IPS DF 4.7 (cell line): ENCODE results near the gene HCN4.

Experiments
- DNase-seq: peaks from one replicate; pipeline ENCODE4 v3.0.0-alpha.2; 2013; ENCODE audit warnings: low spot score; ENCODE audit errors: extremely low read depth

HCN4 gene

GRCh38 chr15:73380661-73381060 is 11.9 kb upstream of the HCN4 start:
- no peak for DNase-seq

- DNase-seq: no peak
Observed at GRCh38 chr15:73378089-73378488, 9.3 kb upstream of the HCN4 start.

- no peak for DNase-seq
Observed at GRCh38 chr15:73375755-73376305, 7.1 kb upstream of the HCN4 start.

- no peak for DNase-seq
Observed at GRCh38 chr15:73375012-73375411, 6.3 kb upstream of the HCN4 start.

GRCh38 chr15:73374604-73375003 is 5.8 kb upstream of the HCN4 start:
- DNase-seq: no peak

- no peak for DNase-seq
Observed at GRCh38 chr15:73373221-73373620, 4.5 kb upstream of the HCN4 start.

GRCh38 chr15:73371812-73372211 is 3.1 kb upstream of the HCN4 start:
- DNase-seq: no peak

- DNase-seq: no peak
Observed at GRCh38 chr15:73370151-73370550, 1.4 kb upstream of the HCN4 start.

- DNase-seq: no peak
Observed at GRCh38 chr15:73369154-73369694, 466 bp upstream of the HCN4 start.

- no peak for DNase-seq
Observed at GRCh38 chr15:73367624-73368300, 996 bp downstream of the HCN4 start.

- no peak for DNase-seq
Observed at GRCh38 chr15:73366766-73367623, 1.8 kb downstream of the HCN4 start.

GRCh38 chr15:73364070-73364469 is 4.7 kb downstream of the HCN4 start:
- no peak for DNase-seq

- DNase-seq: no peak
Observed at GRCh38 chr15:73362900-73363299, 5.9 kb downstream of the HCN4 start.

GRCh38 chr15:73361337-73361736 is 7.4 kb downstream of the HCN4 start:
- no peak for DNase-seq

GRCh38 chr15:73359651-73360050 is 9.1 kb downstream of the HCN4 start:
- DNase-seq: no peak

- no peak for DNase-seq
Observed at GRCh38 chr15:73357999-73358665, 10.6 kb downstream of the HCN4 start.

GRCh38 chr15:73355612-73356265 is 13.0 kb downstream of the HCN4 start:
- DNase-seq: no peak

- DNase-seq: no peak
Observed at GRCh38 chr15:73354241-73354640, 14.5 kb downstream of the HCN4 start.

- no peak for DNase-seq
Observed at GRCh38 chr15:73353734-73354133, 15.0 kb downstream of the HCN4 start.

- DNase-seq: no peak
Observed at GRCh38 chr15:73352082-73352481, 16.7 kb downstream of the HCN4 start.

- no peak for DNase-seq
Observed at GRCh38 chr15:73349191-73349590, 19.6 kb downstream of the HCN4 start.
